ENCODE data around the gene DUS3L. TPM values are rescaled to one million over a fixed set of nuclear protein-coding genes. Genes with fewer than 3 reads are reported as not detected.
A peak's percentile ranks its signal among the peaks of the same experiment; 100 is the strongest.

Gene DUS3L
- total RNA-seq, 4 donors from 2014 or later: 20.3 to 34.1 (median 27.3) TPM

DNA sequence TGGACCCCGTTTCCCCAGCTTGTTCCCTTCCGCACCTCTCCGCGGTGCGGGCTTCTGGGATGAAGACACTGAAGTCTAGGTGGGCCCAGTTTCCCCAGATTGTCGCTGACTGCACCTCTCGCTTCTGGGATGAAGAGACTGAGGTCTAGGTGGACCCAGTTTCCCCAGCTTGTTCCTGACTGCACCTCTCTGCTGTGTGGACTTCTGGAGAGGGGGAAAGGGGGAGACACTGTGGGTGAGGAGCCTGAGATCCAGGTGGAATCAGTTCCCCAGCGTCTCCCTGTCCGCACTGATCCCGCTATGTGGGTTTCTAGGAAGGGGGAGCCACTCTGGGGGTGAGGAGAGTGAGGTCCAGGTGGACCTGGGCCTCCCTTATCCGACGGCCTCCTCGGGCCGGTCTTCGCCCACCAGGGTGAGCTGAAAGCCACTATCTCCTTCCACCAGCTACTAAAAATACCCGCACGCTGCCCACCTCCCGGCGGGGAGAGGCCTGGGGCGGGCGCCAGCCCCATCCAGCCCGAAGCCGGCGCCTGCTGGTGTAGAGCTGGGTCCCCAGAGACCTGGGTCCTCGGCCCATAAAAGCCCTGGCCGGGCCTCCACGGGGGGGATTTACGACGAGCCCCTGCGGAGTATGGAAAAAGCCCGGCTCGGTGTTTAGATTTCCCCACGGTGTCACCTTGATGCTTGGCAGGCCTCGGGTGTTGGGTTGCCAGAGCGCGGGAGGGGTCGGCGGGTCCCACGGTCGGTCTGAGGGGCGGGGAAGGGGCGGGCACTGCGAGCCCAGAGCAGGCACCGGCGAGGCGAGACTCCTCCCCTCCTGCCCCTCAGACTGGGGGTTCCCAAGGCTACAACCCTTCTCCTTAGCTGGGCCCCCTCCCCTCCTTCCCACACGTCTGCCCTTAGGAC, 38.0 kb upstream of the DUS3L start:
- peaks cover 21 to 41% (median 36%) of the 10 kb centered on the region in 4 donors for H3K4me1 ChIP-seq
- no peaks in the 10 kb centered on the region for H3K36me3 ChIP-seq
- intact Hi-C loops (cut with DNase I): loop anchor here (5.0 kb wide), 1 partner anchor 63 kb away; no protein-coding TSS in a partner anchor
- H3K4me3 ChIP-seq: peak overlapping the region; percentile 52 to 68 (median 54)
- WGBS: 5% methylated on average over 13 of the region's 47 CpGs
- TF ChIP-seq POLR2AphosphoS5 (IDR thresholded peaks at IDR 0.05): peak; percentile 49 to 64
- TF ChIP-seq, protein P1, sequence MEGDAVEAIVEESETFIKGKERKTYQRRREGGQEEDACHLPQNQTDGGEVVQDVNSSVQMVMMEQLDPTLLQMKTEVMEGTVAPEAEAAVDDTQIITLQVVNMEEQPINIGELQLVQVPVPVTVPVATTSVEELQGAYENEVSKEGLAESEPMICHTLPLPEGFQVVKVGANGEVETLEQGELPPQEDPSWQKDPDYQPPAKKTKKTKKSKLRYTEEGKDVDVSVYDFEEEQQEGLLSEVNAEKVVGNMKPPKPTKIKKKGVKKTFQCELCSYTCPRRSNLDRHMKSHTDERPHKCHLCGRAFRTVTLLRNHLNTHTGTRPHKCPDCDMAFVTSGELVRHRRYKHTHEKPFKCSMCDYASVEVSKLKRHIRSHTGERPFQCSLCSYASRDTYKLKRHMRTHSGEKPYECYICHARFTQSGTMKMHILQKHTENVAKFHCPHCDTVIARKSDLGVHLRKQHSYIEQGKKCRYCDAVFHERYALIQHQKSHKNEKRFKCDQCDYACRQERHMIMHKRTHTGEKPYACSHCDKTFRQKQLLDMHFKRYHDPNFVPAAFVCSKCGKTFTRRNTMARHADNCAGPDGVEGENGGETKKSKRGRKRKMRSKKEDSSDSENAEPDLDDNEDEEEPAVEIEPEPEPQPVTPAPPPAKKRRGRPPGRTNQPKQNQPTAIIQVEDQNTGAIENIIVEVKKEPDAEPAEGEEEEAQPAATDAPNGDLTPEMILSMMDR (IDR thresholded peaks at IDR 0.05): peak; percentile 13 to 36 (median 25)
- TF ChIP-seq POLR2A (IDR thresholded peaks at IDR 0.05; ENCODE audit: low read depth): no peak
- TF ChIP-seq EP300 (IDR thresholded peaks at IDR 0.05): no peak
- peak overlapping the region; percentile 89 to 95 (median 91) for H3K27ac ChIP-seq (replicated peaks in 1 of 4)
- no peak for DNase-seq (ENCODE audit: extremely low spot score)
- H3K27me3 ChIP-seq: peaks cover 0 to 39% (median 1%) of the 10 kb centered on the region in 4 donors
- no peaks in the 10 kb centered on the region for H3K9me3 ChIP-seq

DNA sequence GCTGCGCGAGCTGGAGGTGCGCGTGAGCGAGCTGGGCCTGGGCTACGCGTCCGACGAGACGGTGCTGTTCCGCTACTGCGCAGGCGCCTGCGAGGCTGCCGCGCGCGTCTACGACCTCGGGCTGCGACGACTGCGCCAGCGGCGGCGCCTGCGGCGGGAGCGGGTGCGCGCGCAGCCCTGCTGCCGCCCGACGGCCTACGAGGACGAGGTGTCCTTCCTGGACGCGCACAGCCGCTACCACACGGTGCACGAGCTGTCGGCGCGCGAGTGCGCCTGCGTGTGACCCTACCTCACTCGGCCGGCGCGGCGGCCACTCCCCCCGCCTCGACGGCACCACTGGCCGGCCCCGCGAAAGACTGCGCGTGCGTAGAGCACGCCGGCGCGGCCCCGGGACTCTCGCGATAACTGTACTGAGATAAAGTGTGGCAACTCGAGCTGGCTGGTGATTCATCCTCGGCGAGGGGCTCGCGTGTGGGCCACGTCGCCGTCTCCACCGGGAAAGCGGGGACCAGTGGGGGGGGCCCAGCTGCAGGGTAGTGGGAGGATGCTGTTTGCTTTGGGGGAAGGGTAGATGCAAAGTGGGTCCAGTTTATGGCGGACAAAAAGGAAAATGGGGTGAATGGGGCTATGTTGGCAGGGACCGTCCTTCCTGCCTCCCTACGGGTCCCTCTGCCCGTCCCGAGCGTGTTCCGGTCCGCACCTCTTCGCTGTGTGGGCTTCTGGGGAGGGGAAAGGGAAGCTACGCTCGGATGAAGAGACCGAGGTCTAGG, 37.1 kb upstream of the DUS3L start:
- H3K27me3 ChIP-seq: peaks cover 0 to 39% (median 1%) of the 10 kb centered on the region in 4 donors
- peak overlapping the region; percentile 89 to 95 (median 91) for H3K27ac ChIP-seq (replicated peaks in 1 of 4)
- 2% methylated on average over 16 of the region's 91 CpGs for WGBS
- intact Hi-C loops (cut with DNase I): loop anchor here (5.0 kb wide), 1 partner anchor 64 kb away; no protein-coding TSS in a partner anchor
- H3K9me3 ChIP-seq: no peaks in the 10 kb centered on the region
- peak overlapping the region; percentile 52 to 68 (median 54) for H3K4me3 ChIP-seq
- H3K4me1 ChIP-seq: peaks cover 21 to 45% (median 36%) of the 10 kb centered on the region in 4 donors
- DNase-seq (ENCODE audit: extremely low spot score): peak; percentile 98
- H3K36me3 ChIP-seq: no peaks in the 10 kb centered on the region
- TF ChIP-seq POLR2AphosphoS5 (IDR thresholded peaks at IDR 0.05) (peak; percentile 92 to 99), EP300 (IDR thresholded peaks at IDR 0.05) (no peak), POLR2A (IDR thresholded peaks at IDR 0.05; ENCODE audit: low read depth) (peak; percentile 69)
- TF ChIP-seq, protein P1 (IDR thresholded peaks at IDR 0.05): peak in 1 of 3 experiments; percentile 4

DNA sequence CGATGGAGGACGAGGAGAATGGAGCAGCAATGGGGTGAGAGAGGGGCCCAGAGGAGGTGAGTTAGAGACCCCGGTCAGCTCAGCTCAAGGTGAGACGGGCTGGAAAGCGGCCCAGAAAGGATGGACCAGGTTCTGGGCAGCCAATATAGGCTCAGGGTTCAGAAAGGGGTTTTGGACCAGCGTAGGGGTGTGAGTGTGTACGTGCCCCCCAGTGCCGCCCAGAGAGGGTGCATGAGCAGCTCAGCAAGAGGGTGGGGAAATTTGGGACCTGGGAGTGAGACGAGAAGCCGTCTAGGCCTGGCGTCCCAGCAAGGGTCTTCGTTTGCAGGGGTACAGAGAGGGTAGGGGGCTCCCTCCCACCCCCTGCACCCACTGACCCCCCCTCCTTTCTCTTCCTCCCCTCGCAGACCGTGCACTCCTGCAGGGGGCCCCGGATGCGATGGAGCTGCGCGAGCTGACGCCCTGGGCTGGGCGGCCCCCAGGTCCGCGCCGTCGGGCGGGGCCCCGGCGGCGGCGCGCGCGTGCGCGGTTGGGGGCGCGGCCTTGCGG, 36.5 kb upstream of the DUS3L start:
- Histone ChIP-seq H3K4me1 (peaks cover 21 to 51% (median 39%) of the 10 kb centered on the region in 4 donors), H3K27ac (replicated peaks in 1 of 4) (peak overlapping the region; percentile 89 to 95 (median 91)), H3K9me3 (no peaks in the 10 kb centered on the region), H3K27me3 (peaks cover 0 to 39% (median 1%) of the 10 kb centered on the region in 4 donors), H3K4me3 (peak overlapping the region; percentile 52 to 68 (median 54)), H3K36me3 (no peaks in the 10 kb centered on the region)
- intact Hi-C loops (cut with DNase I): loop anchor here (5.0 kb wide), 1 partner anchor 65 kb away; no protein-coding TSS in a partner anchor
- WGBS: 46% methylated on average over 13 of the region's 37 CpGs
- DNase-seq (ENCODE audit: extremely low spot score): no peak
- TF ChIP-seq POLR2A (IDR thresholded peaks at IDR 0.05; ENCODE audit: low read depth) (no peak), EP300 (IDR thresholded peaks at IDR 0.05) (no peak), POLR2AphosphoS5 (IDR thresholded peaks at IDR 0.05) (no peak)
- TF ChIP-seq, protein P1 (IDR thresholded peaks at IDR 0.05): no peak

DNA sequence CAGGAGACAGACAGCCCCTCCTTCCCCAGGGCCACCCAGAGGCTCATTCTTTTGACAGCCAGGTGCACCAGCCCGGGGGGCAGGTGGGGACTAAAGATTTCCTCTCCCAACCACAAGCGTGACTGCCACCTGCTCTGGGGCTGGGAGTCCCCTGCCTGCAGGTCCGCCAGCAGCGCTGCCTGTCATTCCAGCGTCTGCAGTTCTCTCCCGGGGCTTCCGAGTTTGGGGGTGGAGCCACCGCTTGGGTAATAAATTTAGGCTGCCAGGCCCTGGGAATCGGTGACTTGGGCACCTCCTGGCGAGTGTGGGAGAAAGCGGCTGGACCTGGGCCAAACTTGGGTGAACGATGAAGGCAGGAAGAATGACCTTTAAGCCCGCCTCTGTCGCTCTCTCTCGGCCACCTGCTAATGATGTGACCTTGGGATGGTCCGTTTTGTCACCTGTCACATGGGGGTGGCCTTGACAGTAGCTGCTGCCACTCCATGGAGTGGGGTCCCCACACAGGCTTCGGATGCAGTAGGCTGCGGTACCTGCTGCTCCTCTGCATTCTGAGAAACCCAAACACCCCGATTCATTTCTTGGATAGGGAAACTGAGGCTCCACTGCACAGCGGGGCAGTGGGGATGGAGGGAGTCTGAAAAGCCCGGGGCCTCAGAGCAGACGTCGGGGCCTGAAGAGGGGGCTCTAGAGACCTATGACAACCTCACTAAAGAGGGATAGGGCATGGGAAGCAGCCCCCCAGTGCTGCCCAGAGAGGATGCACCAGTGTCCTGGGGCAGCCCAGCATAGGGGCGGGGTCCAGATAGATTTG, 35.8 kb upstream of the DUS3L start:
- H3K9me3 ChIP-seq: no peaks in the 10 kb centered on the region
- H3K36me3 ChIP-seq: no peaks in the 10 kb centered on the region
- peak overlapping the region; percentile 89 to 95 (median 91) for H3K27ac ChIP-seq (replicated peaks in 1 of 4)
- no peak for TF ChIP-seq EP300 (IDR thresholded peaks at IDR 0.05)
- TF ChIP-seq POLR2AphosphoS5 (IDR thresholded peaks at IDR 0.05): peak; percentile 25 to 44
- TF ChIP-seq POLR2A (IDR thresholded peaks at IDR 0.05; ENCODE audit: low read depth): no peak
- TF ChIP-seq, protein P1 (IDR thresholded peaks at IDR 0.05): peak; percentile 17 to 40 (median 38)
- DNase-seq (ENCODE audit: extremely low spot score): no peak
- WGBS: 19% methylated on average over 23 of the region's 24 CpGs
- no peak overlapping the region for H3K4me3 ChIP-seq
- peaks cover 0 to 39% (median 1%) of the 10 kb centered on the region in 4 donors for H3K27me3 ChIP-seq
- intact Hi-C loops (cut with DNase I): loop anchor here (5.0 kb wide), 1 partner anchor 66 kb away; no protein-coding TSS in a partner anchor
- H3K4me1 ChIP-seq: peaks cover 27 to 58% (median 46%) of the 10 kb centered on the region in 4 donors

Data from esophagus muscularis mucosa (tissue), 4 donors.